Loucy (cell line): ENCODE results near the gene PRDM11.

Experiments used
- CTCF ChIP-seq: fragments of 200-600 bp; sonication (generic); conservative IDR thresholded peaks from 2 replicates; pipeline ENCODE4 v1.5.1; 2014; ENCODE audit warnings: mild to moderate bottlenecking, antibody characterized with exemption, low read length
- EZH2phosphoT487 ChIP-seq: fragments of 200-600 bp; IDR thresholded peaks from 2 replicates; pipeline ENCODE4 v1.6.1; 2018; ENCODE audit warnings: antibody characterized with exemption, mild to moderate bottlenecking, moderate library complexity, borderline replicate concordance

GRCh38 chr11:45258982-45259530 lies 112.6 kb downstream of the PRDM11 start:
- TF ChIP-seq CTCF = no peak
- no peak for TF ChIP-seq EZH2phosphoT487
